ENCODE data around the gene IL12A.

IL12A gene

GRCh38 chr3:159977295-159977694, 11.3 kb upstream of the IL12A start:
- H2BK5ac ChIP-seq (ENCODE audit: low read depth, low read length, poor library complexity), result no peak overlapping the region
- H3K4me2 ChIP-seq (ENCODE audit: low read length), result no peak overlapping the region
- no CpG with 5 or more reads among the region's 6 CpGs for WGBS (ENCODE audit: extremely low coverage, insufficient coverage, insufficient read length)
- H2AFZ ChIP-seq (ENCODE audit: insufficient read depth, low read length, poor library complexity), result no peak overlapping the region
- H3K36me3 ChIP-seq (ENCODE audit: control insufficient read depth in 1 of 2, insufficient read depth in 2 of 2, low read length in 2 of 2), result no peaks in the 10 kb centered on the region
- H3K4ac ChIP-seq (ENCODE audit: low read depth, low read length), result no peak overlapping the region
- no peak overlapping the region for H3K27ac ChIP-seq (ENCODE audit: low read depth, low read length)
- no peak overlapping the region for H3K18ac ChIP-seq (ENCODE audit: low read length)
- H3K9me3 ChIP-seq (ENCODE audit: insufficient read depth, low read depth, low read length), result no peaks in the 10 kb centered on the region
- H3K9ac ChIP-seq (ENCODE audit: low read length), result no peak overlapping the region
- no peak overlapping the region for H3K23ac ChIP-seq (ENCODE audit: low read length)
- no peaks in the 10 kb centered on the region for H3K79me1 ChIP-seq (ENCODE audit: low read length)
- DNase-seq, result no peak
- no peak overlapping the region for H4K12ac ChIP-seq (ENCODE audit: low read depth, low read length)
- H4K91ac ChIP-seq (ENCODE audit: low read depth, low read length), result no peak overlapping the region
- H3K4me3 ChIP-seq (ENCODE audit: low read depth, low read length), result no peak overlapping the region
- no peak overlapping the region for H2BK12ac ChIP-seq (ENCODE audit: low read length)
- H3K79me2 ChIP-seq (ENCODE audit: control insufficient read depth, insufficient read depth, low read length, poor library complexity), result no peaks in the 10 kb centered on the region
- H4K8ac ChIP-seq (ENCODE audit: low read depth, low read length), result no peak overlapping the region
- H2AK5ac ChIP-seq (ENCODE audit: low read length), result no peak overlapping the region
- H3K27me3 ChIP-seq (ENCODE audit: insufficient read depth, low read length), result no peaks in the 10 kb centered on the region
- no peaks in the 10 kb centered on the region for H3K4me1 ChIP-seq (ENCODE audit: control insufficient read depth in 1 of 2, insufficient read depth in 2 of 2, low read length in 2 of 2)
- H3K14ac ChIP-seq (ENCODE audit: low read length), result no peak overlapping the region
- no peak overlapping the region for H2BK120ac ChIP-seq (ENCODE audit: insufficient read depth, low read length, poor library complexity)

GRCh38 chr3:159978353-159978752, 10.3 kb upstream of the IL12A start:
- Histone ChIP-seq H3K4ac (ENCODE audit: low read depth, low read length) (no peak overlapping the region), H3K4me1 (ENCODE audit: control insufficient read depth in 1 of 2, insufficient read depth in 2 of 2, low read length in 2 of 2) (no peaks in the 10 kb centered on the region), H2AFZ (ENCODE audit: insufficient read depth, low read length, poor library complexity) (no peak overlapping the region), H3K79me2 (ENCODE audit: control insufficient read depth, insufficient read depth, low read length, poor library complexity) (no peaks in the 10 kb centered on the region), H4K91ac (ENCODE audit: low read depth, low read length) (no peak overlapping the region), H3K79me1 (ENCODE audit: low read length) (no peaks in the 10 kb centered on the region), H3K27me3 (ENCODE audit: insufficient read depth, low read length) (no peaks in the 10 kb centered on the region), H3K4me3 (ENCODE audit: low read depth, low read length) (no peak overlapping the region), H3K23ac (ENCODE audit: low read length) (no peak overlapping the region), H2AK5ac (ENCODE audit: low read length) (no peak overlapping the region), H3K18ac (ENCODE audit: low read length) (no peak overlapping the region), H3K27ac (ENCODE audit: low read depth, low read length) (no peak overlapping the region), H3K9ac (ENCODE audit: low read length) (no peak overlapping the region), H4K12ac (ENCODE audit: low read depth, low read length) (no peak overlapping the region), H4K8ac (ENCODE audit: low read depth, low read length) (no peak overlapping the region), H2BK12ac (ENCODE audit: low read length) (no peak overlapping the region), H2BK120ac (ENCODE audit: insufficient read depth, low read length, poor library complexity) (no peak overlapping the region), H3K9me3 (ENCODE audit: insufficient read depth, low read depth, low read length) (no peaks in the 10 kb centered on the region), H3K4me2 (ENCODE audit: low read length) (no peak overlapping the region), H3K36me3 (ENCODE audit: control insufficient read depth in 1 of 2, insufficient read depth in 2 of 2, low read length in 2 of 2) (no peaks in the 10 kb centered on the region), H3K14ac (ENCODE audit: low read length) (no peak overlapping the region), H2BK5ac (ENCODE audit: low read depth, low read length, poor library complexity) (no peak overlapping the region)
- no CpG with 5 or more reads among the region's 3 CpGs for WGBS (ENCODE audit: extremely low coverage, insufficient coverage, insufficient read length)
- no peak for DNase-seq

- no peak overlapping the region for H2BK12ac ChIP-seq (ENCODE audit: low read length)
- H3K36me3 ChIP-seq (ENCODE audit: control insufficient read depth in 1 of 2, insufficient read depth in 2 of 2, low read length in 2 of 2), result no peaks in the 10 kb centered on the region
- no peak overlapping the region for H3K9ac ChIP-seq (ENCODE audit: low read length)
- H4K8ac ChIP-seq (ENCODE audit: low read depth, low read length), result no peak overlapping the region
- H4K91ac ChIP-seq (ENCODE audit: low read depth, low read length), result no peak overlapping the region
- H3K4me1 ChIP-seq (ENCODE audit: control insufficient read depth in 1 of 2, insufficient read depth in 2 of 2, low read length in 2 of 2), result no peaks in the 10 kb centered on the region
- H3K27me3 ChIP-seq (ENCODE audit: insufficient read depth, low read length), result no peaks in the 10 kb centered on the region
- no peak overlapping the region for H3K4ac ChIP-seq (ENCODE audit: low read depth, low read length)
- no peak overlapping the region for H3K18ac ChIP-seq (ENCODE audit: low read length)
- H3K79me2 ChIP-seq (ENCODE audit: control insufficient read depth, insufficient read depth, low read length, poor library complexity), result no peaks in the 10 kb centered on the region
- H3K79me1 ChIP-seq (ENCODE audit: low read length), result no peaks in the 10 kb centered on the region
- no peak overlapping the region for H3K4me2 ChIP-seq (ENCODE audit: low read length)
- H4K12ac ChIP-seq (ENCODE audit: low read depth, low read length), result no peak overlapping the region
- H3K4me3 ChIP-seq (ENCODE audit: low read depth, low read length), result no peak overlapping the region
- H2AFZ ChIP-seq (ENCODE audit: insufficient read depth, low read length, poor library complexity), result no peak overlapping the region
- no CpG with 5 or more reads among the region's 1 CpG for WGBS (ENCODE audit: extremely low coverage, insufficient coverage, insufficient read length)
- no peak overlapping the region for H2BK5ac ChIP-seq (ENCODE audit: low read depth, low read length, poor library complexity)
- H3K23ac ChIP-seq (ENCODE audit: low read length), result no peak overlapping the region
- no peak for DNase-seq
- H3K9me3 ChIP-seq (ENCODE audit: insufficient read depth, low read depth, low read length), result no peaks in the 10 kb centered on the region
- H3K27ac ChIP-seq (ENCODE audit: low read depth, low read length), result no peak overlapping the region
- H2AK5ac ChIP-seq (ENCODE audit: low read length), result no peak overlapping the region
- H3K14ac ChIP-seq (ENCODE audit: low read length), result no peak overlapping the region
- H2BK120ac ChIP-seq (ENCODE audit: insufficient read depth, low read length, poor library complexity), result no peak overlapping the region
These were observed 9.5 kb upstream of the IL12A start for GRCh38 chr3:159978918-159979703.

GRCh38 chr3:159982442-159982974, 6.1 kb upstream of the IL12A start:
- Histone ChIP-seq H2AK5ac (ENCODE audit: low read length) (no peak overlapping the region), H3K27me3 (ENCODE audit: insufficient read depth, low read length) (no peaks in the 10 kb centered on the region), H3K4me3 (ENCODE audit: low read depth, low read length) (no peak overlapping the region), H3K79me1 (ENCODE audit: low read length) (no peaks in the 10 kb centered on the region), H2BK5ac (ENCODE audit: low read depth, low read length, poor library complexity) (no peak overlapping the region), H3K27ac (ENCODE audit: low read depth, low read length) (no peak overlapping the region), H4K8ac (ENCODE audit: low read depth, low read length) (no peak overlapping the region), H2BK120ac (ENCODE audit: insufficient read depth, low read length, poor library complexity) (no peak overlapping the region), H3K4me2 (ENCODE audit: low read length) (no peak overlapping the region), H3K79me2 (ENCODE audit: control insufficient read depth, insufficient read depth, low read length, poor library complexity) (no peaks in the 10 kb centered on the region), H3K9ac (ENCODE audit: low read length) (no peak overlapping the region), H3K9me3 (ENCODE audit: insufficient read depth, low read depth, low read length) (no peaks in the 10 kb centered on the region), H3K36me3 (ENCODE audit: control insufficient read depth in 1 of 2, insufficient read depth in 2 of 2, low read length in 2 of 2) (no peaks in the 10 kb centered on the region), H4K91ac (ENCODE audit: low read depth, low read length) (no peak overlapping the region), H3K4me1 (ENCODE audit: control insufficient read depth in 1 of 2, insufficient read depth in 2 of 2, low read length in 2 of 2) (no peaks in the 10 kb centered on the region), H3K23ac (ENCODE audit: low read length) (no peak overlapping the region), H2BK12ac (ENCODE audit: low read length) (no peak overlapping the region), H2AFZ (ENCODE audit: insufficient read depth, low read length, poor library complexity) (no peak overlapping the region), H3K18ac (ENCODE audit: low read length) (no peak overlapping the region), H3K14ac (ENCODE audit: low read length) (no peak overlapping the region), H3K4ac (ENCODE audit: low read depth, low read length) (no peak overlapping the region), H4K12ac (ENCODE audit: low read depth, low read length) (no peak overlapping the region)
- WGBS (ENCODE audit: extremely low coverage, insufficient coverage, insufficient read length), result no CpG with 5 or more reads among the region's 4 CpGs
- no peak for DNase-seq

Measured in trophoblast cell (in vitro differentiated cells and primary cell).